Measurements from ENCODE around the gene TIPIN. TPM values are rescaled to one million over a fixed set of nuclear protein-coding genes. Genes with fewer than 3 reads are reported as not detected.

Gene TIPIN
- total and polyA plus RNA-seq, 11 donors: 1.9 to 6.2 (median 3.8) TPM

DNA sequence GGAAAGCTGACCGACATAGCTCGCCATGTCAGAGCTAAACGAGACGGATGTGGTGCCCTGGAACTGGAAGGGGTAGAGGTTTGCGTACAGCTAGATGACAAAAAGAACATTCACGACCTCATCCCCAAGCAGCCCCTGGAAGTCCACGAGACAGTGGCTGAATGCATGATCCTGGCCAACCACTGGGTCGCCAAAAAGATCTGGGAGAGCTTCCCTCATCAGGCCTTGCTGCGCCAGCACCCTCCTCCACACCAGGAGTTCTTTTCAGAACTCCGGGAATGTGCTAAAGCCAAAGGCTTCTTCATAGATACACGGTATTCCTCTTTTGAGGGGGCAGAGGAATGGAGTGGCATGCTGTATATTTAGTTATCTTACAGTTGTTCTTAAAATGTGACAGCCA lies 30.4 kb downstream of the TIPIN start:
- Histone ChIP-seq H3K9me3 (no peaks in the 10 kb centered on the region), H3K4me3 (no peak overlapping the region), H3K4me1 (no peaks in the 10 kb centered on the region), H3K36me3 (peaks cover 0 to 100% (median 99%) of the 10 kb centered on the region in 9 donors), H3K27ac (no peak overlapping the region), H3K27me3 (no peaks in the 10 kb centered on the region)
- ATAC-seq (no peak), DNase-seq (no peak)
- 90 to 93% (median 92%) methylated on average over 11 of the region's 11 CpGs for WGBS, 4 donors
- TF ChIP-seq POLR2A (IDR thresholded peaks at IDR 0.05) (no peak), CTCF (IDR thresholded peaks at IDR 0.05) (no peak)
- intact Hi-C loops (cut with DNase I): no loop called here

- H3K27ac ChIP-seq: no peak overlapping the region
- H3K9me3 ChIP-seq: no peaks in the 10 kb centered on the region
- ATAC-seq (no peak), DNase-seq (no peak)
- TF ChIP-seq CTCF (IDR thresholded peaks at IDR 0.05) (no peak), POLR2A (IDR thresholded peaks at IDR 0.05) (no peak)
- intact Hi-C loops (cut with DNase I): no loop called here
- H3K27me3 ChIP-seq: no peaks in the 10 kb centered on the region
- H3K36me3 ChIP-seq: peaks cover 0 to 100% (median 99%) of the 10 kb centered on the region in 9 donors
- H3K4me1 ChIP-seq: no peaks in the 10 kb centered on the region
- 72 to 79% (median 76%) methylated on average over 12 of the region's 12 CpGs for WGBS, 4 donors
- no peak overlapping the region for H3K4me3 ChIP-seq
These were observed 33.1 kb downstream of the TIPIN start for GRCh38 chr15:66323312-66323928.

- DNase-seq (no peak), ATAC-seq (no peak)
- Histone ChIP-seq H3K27ac (no peak overlapping the region), H3K4me3 (no peak overlapping the region), H3K27me3 (no peaks in the 10 kb centered on the region), H3K4me1 (no peaks in the 10 kb centered on the region), H3K36me3 (peaks cover 3 to 100% (median 97%) of the 10 kb centered on the region in 9 donors), H3K9me3 (no peaks in the 10 kb centered on the region)
- 90 to 98% (median 92%) methylated on average over 2 of the region's 2 CpGs for WGBS, 4 donors
- intact Hi-C loops (cut with DNase I): no loop called here
- TF ChIP-seq POLR2A (IDR thresholded peaks at IDR 0.05) (no peak), CTCF (IDR thresholded peaks at IDR 0.05) (no peak)
These were observed 44.3 kb downstream of the TIPIN start for GRCh38 chr15:66312144-66312543.

GRCh38 chr15:66310786-66311185 lies 45.7 kb downstream of the TIPIN start:
- WGBS, 4 donors: 82 to 100% (median 95%) methylated on average over 2 of the region's 2 CpGs
- Histone ChIP-seq H3K4me1 (no peaks in the 10 kb centered on the region), H3K27ac (no peak overlapping the region), H3K27me3 (no peaks in the 10 kb centered on the region), H3K36me3 (peaks cover 3 to 99% (median 93%) of the 10 kb centered on the region in 9 donors), H3K9me3 (no peaks in the 10 kb centered on the region), H3K4me3 (no peak overlapping the region)
- ATAC-seq (no peak), DNase-seq (no peak)
- intact Hi-C loops (cut with DNase I): no loop called here
- TF ChIP-seq POLR2A (IDR thresholded peaks at IDR 0.05): no peak
- TF ChIP-seq CTCF (IDR thresholded peaks at IDR 0.05): no peak
